Liver (tissue), 3 donors: ENCODE data around the gene DCDC1.

Experiments used
- CTCF ChIP-seq: fragments of 150-350 bp; IDR thresholded peaks from 2 replicates; pipeline ENCODE4 v1.5.1; 2017; ENCODE audit warnings: improper control_type of control experiment, low read depth, low read length; ENCODE audit not compliant: missing input control
- JUND ChIP-seq, 2 donors: IDR thresholded peaks; 2 replicates each; pipeline ENCODE4 v1.6.1; 2016; ENCODE audit warnings: antibody characterized with exemption in 2 of 2
- RAD21 ChIP-seq, 2 donors: IDR thresholded peaks; 2 replicates each; pipeline ENCODE4 v1.6.1; 2016; ENCODE audit warnings: antibody characterized with exemption in 2 of 2, mild to moderate bottlenecking in 2 of 2
- donor health status: healthy.
- donor health status: healthy.

DNA sequence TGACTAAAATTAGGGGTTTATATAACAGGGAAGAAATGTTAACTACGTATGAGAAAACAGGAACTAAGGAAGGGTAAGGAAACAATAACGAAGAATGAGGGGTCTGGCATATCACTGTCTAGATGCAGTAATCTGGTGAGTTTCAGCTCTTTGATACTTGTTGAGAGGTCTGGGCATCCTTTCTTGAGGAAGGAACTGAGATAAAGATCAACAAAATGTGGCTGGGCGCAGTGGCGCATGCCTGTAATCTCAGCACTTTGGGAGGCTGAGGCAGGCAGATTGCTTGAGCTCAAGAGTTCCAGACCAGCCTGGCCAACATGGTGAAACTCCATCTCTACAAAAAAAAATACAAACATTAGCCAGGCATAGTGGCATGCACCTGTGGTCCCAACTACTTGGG lies 2.7 kb downstream of the DCDC1 start:
- TF ChIP-seq JUND (IDR thresholded peaks at IDR 0.05) (no peak), CTCF (no peak), RAD21 (IDR thresholded peaks at IDR 0.05) (no peak)
